Measurements from ENCODE around the gene CREG1.
"Not testable (repeated sequence)": the region's sequence is repeated elsewhere in the genome, so short reads cannot be mapped to it uniquely, and the experiment has no call there.

Gene CREG1

GRCh38 chr1:167563579-167564246 lies 10.2 kb upstream of the CREG1 start:
- DNase-seq (ENCODE audit: low read depth), result no peak
- H3K4me1 ChIP-seq (ENCODE audit: control insufficient read depth, insufficient read depth, low read length), result peaks cover 10% of the 10 kb centered on the region

GRCh38 chr1:167562702-167563101 lies 9.1 kb upstream of the CREG1 start:
- DNase-seq (ENCODE audit: low read depth), result peak; percentile 38
- Histone ChIP-seq H3K36me3 (ENCODE audit: control insufficient read depth, insufficient read depth, low read length, severe bottlenecking) (no peaks in the 10 kb centered on the region), H3K9me3 (ENCODE audit: control insufficient read depth, low read length) (no peaks in the 10 kb centered on the region), H3K27me3 (replicated peaks; ENCODE audit: control insufficient read depth, insufficient read depth, low read length) (no peaks in the 10 kb centered on the region), H3K9ac (ENCODE audit: low read length) (no peak overlapping the region), H3K4me3 (ENCODE audit: low read length) (no peak overlapping the region), H3K4me1 (ENCODE audit: control insufficient read depth, insufficient read depth, low read length) (peaks cover 3% of the 10 kb centered on the region)

More at GRCh38 chr1:167563579-167564246, 10.2 kb upstream of the CREG1 start:
- Histone ChIP-seq H3K9me3 (ENCODE audit: control insufficient read depth, low read length) (no peaks in the 10 kb centered on the region), H3K9ac (ENCODE audit: low read length) (no peak overlapping the region), H3K4me3 (ENCODE audit: low read length) (no peak overlapping the region), H3K36me3 (ENCODE audit: control insufficient read depth, insufficient read depth, low read length, severe bottlenecking) (no peaks in the 10 kb centered on the region), H3K27me3 (replicated peaks; ENCODE audit: control insufficient read depth, insufficient read depth, low read length) (no peaks in the 10 kb centered on the region)

GRCh38 chr1:167561753-167562152 lies 8.2 kb upstream of the CREG1 start:
- H3K36me3 ChIP-seq (ENCODE audit: control insufficient read depth, insufficient read depth, low read length, severe bottlenecking), result no peaks in the 10 kb centered on the region
- no peak for DNase-seq (ENCODE audit: low read depth)
- no peak overlapping the region for H3K9ac ChIP-seq (ENCODE audit: low read length)
- no peaks in the 10 kb centered on the region for H3K27me3 ChIP-seq (replicated peaks; ENCODE audit: control insufficient read depth, insufficient read depth, low read length)
- no peak overlapping the region for H3K4me3 ChIP-seq (ENCODE audit: low read length)
- peaks cover 3% of the 10 kb centered on the region for H3K4me1 ChIP-seq (ENCODE audit: control insufficient read depth, insufficient read depth, low read length)
- H3K9me3 ChIP-seq (ENCODE audit: control insufficient read depth, low read length), result no peaks in the 10 kb centered on the region

DNA sequence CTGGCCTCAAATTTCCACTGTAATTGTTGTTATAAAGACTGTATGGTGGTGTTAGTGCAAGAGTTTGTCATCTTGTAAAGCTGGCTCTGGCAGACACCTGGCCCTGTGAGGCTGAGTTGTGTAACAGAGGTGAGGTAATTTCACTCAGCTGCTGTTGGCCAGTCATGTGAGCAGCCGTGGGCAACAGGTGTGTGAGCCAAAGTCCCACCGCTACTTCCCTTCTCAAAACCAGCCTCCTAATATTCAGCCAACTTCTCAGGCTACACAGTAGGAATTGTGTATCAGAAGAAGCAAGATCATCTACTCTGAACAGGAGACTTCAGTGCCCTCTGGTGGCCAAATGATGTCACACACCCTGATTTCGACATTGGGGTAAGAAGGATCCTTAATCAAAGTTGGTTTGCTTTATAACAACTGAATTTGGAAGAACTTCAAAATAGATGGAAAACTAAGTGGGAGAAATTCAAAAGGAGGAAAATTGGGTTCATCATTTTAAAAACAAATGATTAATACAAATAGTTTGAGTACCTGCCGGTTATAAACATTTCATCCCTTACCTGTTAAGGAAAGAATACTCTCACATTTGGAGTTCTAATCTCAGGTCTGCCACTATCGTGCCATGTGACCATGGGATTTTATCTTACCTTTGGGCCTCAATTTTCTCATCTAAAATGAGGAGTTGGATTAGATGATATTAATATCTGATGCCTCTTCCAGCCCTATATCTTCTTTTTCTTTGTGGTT lies 2.6 kb upstream of the CREG1 start:
- Histone ChIP-seq H3K27me3 (replicated peaks; ENCODE audit: control insufficient read depth, insufficient read depth, low read length) (no peaks in the 10 kb centered on the region), H3K4me1 (ENCODE audit: control insufficient read depth, insufficient read depth, low read length) (peaks cover 15% of the 10 kb centered on the region), H3K9ac (ENCODE audit: low read length) (no peak overlapping the region), H3K9me3 (ENCODE audit: control insufficient read depth, low read length) (no peaks in the 10 kb centered on the region), H3K4me3 (ENCODE audit: low read length) (no peak overlapping the region), H3K36me3 (ENCODE audit: control insufficient read depth, insufficient read depth, low read length, severe bottlenecking) (no peaks in the 10 kb centered on the region)
- peak; percentile 89 for DNase-seq (ENCODE audit: low read depth)

GRCh38 chr1:167555072-167555471 lies 1.5 kb upstream of the CREG1 start:
- not testable (repeated sequence) for H3K9ac ChIP-seq (ENCODE audit: low read length); H3K27me3 ChIP-seq (replicated peaks; ENCODE audit: control insufficient read depth, insufficient read depth, low read length); H3K36me3 ChIP-seq (ENCODE audit: control insufficient read depth, insufficient read depth, low read length, severe bottlenecking); H3K4me3 ChIP-seq (ENCODE audit: low read length); DNase-seq (ENCODE audit: low read depth); H3K9me3 ChIP-seq (ENCODE audit: control insufficient read depth, low read length)
- peaks cover 17% of the 10 kb centered on the region for H3K4me1 ChIP-seq (ENCODE audit: control insufficient read depth, insufficient read depth, low read length)

- no peaks in the 10 kb centered on the region for H3K36me3 ChIP-seq (ENCODE audit: control insufficient read depth, insufficient read depth, low read length, severe bottlenecking)
- H3K9ac ChIP-seq (ENCODE audit: low read length), result peak overlapping the region; percentile 86
- H3K4me1 ChIP-seq (ENCODE audit: control insufficient read depth, insufficient read depth, low read length), result peaks cover 17% of the 10 kb centered on the region
- DNase-seq (ENCODE audit: low read depth), result no peak
- no peaks in the 10 kb centered on the region for H3K27me3 ChIP-seq (replicated peaks; ENCODE audit: control insufficient read depth, insufficient read depth, low read length)
- peak overlapping the region; percentile 91 for H3K4me3 ChIP-seq (ENCODE audit: low read length)
- no peaks in the 10 kb centered on the region for H3K9me3 ChIP-seq (ENCODE audit: control insufficient read depth, low read length)
Measured at GRCh38 chr1:167554028-167554779, 642 bp upstream of the CREG1 start.

- Histone ChIP-seq H3K4me1 (ENCODE audit: control insufficient read depth, insufficient read depth, low read length) (peaks cover 31% of the 10 kb centered on the region), H3K27me3 (replicated peaks; ENCODE audit: control insufficient read depth, insufficient read depth, low read length) (no peaks in the 10 kb centered on the region), H3K9ac (ENCODE audit: low read length) (no peak overlapping the region), H3K9me3 (ENCODE audit: control insufficient read depth, low read length) (no peaks in the 10 kb centered on the region), H3K4me3 (ENCODE audit: low read length) (no peak overlapping the region), H3K36me3 (ENCODE audit: control insufficient read depth, insufficient read depth, low read length, severe bottlenecking) (no peaks in the 10 kb centered on the region)
- no peak for DNase-seq (ENCODE audit: low read depth)
Measured at GRCh38 chr1:167551362-167551761, 2.2 kb downstream of the CREG1 start.

- peak; percentile 70 for DNase-seq (ENCODE audit: low read depth)
- peaks cover 23% of the 10 kb centered on the region for H3K4me1 ChIP-seq (ENCODE audit: control insufficient read depth, insufficient read depth, low read length)
Measured at GRCh38 chr1:167548059-167548932, 5.3 kb downstream of the CREG1 start.

DNA sequence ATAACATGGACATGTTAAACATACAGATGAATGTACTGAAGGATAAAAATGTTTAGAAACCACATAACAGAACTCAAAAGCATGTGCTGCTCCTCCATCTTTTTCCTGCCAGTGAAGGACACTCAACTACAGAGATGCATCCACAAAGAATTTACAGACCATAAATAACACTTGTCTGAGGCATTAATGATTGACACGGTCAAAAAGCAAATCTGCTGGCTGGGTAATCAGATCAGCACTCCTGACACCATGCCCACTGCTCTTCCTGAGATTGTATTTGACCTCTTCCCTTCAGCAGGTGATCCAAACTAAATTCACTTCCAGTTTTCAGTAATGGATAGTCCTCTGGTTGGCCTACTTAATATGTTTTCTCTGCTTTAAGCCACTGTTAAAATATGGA lies 6.6 kb downstream of the CREG1 start:
- Histone ChIP-seq H3K36me3 (ENCODE audit: control insufficient read depth, insufficient read depth, low read length, severe bottlenecking) (peaks cover 12% of the 10 kb centered on the region), H3K4me3 (ENCODE audit: low read length) (no peak overlapping the region), H3K4me1 (ENCODE audit: control insufficient read depth, insufficient read depth, low read length) (peaks cover 26% of the 10 kb centered on the region), H3K9ac (ENCODE audit: low read length) (no peak overlapping the region), H3K9me3 (ENCODE audit: control insufficient read depth, low read length) (no peaks in the 10 kb centered on the region), H3K27me3 (replicated peaks; ENCODE audit: control insufficient read depth, insufficient read depth, low read length) (no peaks in the 10 kb centered on the region)
- DNase-seq (ENCODE audit: low read depth), result no peak

More at GRCh38 chr1:167548059-167548932, 5.3 kb downstream of the CREG1 start:
- peak overlapping the region; percentile 70 for H3K9ac ChIP-seq (ENCODE audit: low read length)
- H3K36me3 ChIP-seq (ENCODE audit: control insufficient read depth, insufficient read depth, low read length, severe bottlenecking), result peaks cover 12% of the 10 kb centered on the region
- peak overlapping the region; percentile 47 for H3K4me3 ChIP-seq (ENCODE audit: low read length)
- no peaks in the 10 kb centered on the region for H3K27me3 ChIP-seq (replicated peaks; ENCODE audit: control insufficient read depth, insufficient read depth, low read length)
- no peaks in the 10 kb centered on the region for H3K9me3 ChIP-seq (ENCODE audit: control insufficient read depth, low read length)

- Histone ChIP-seq H3K4me1 (ENCODE audit: control insufficient read depth, insufficient read depth, low read length) (peaks cover 38% of the 10 kb centered on the region), H3K36me3 (ENCODE audit: control insufficient read depth, insufficient read depth, low read length, severe bottlenecking) (peaks cover 12% of the 10 kb centered on the region), H3K9me3 (ENCODE audit: control insufficient read depth, low read length) (no peaks in the 10 kb centered on the region), H3K27me3 (replicated peaks; ENCODE audit: control insufficient read depth, insufficient read depth, low read length) (no peaks in the 10 kb centered on the region), H3K9ac (ENCODE audit: low read length) (no peak overlapping the region), H3K4me3 (ENCODE audit: low read length) (no peak overlapping the region)
- DNase-seq (ENCODE audit: low read depth), result no peak
Measured at GRCh38 chr1:167545349-167545748, 8.2 kb downstream of the CREG1 start.
